Measurements from ENCODE around the gene PRIM1.

PRIM1 gene

GRCh38 chr12:56785141-56785865 lies 33.2 kb upstream of the PRIM1 start:
- FAIRE-seq (no peak), DNase-seq (ENCODE audit: insufficient read length, low spot score) (no peak)
- no peak for TF ChIP-seq CTCF (IDR thresholded peaks at IDR 0.05; ENCODE audit: insufficient read depth, missing control alignments)

- no peak for TF ChIP-seq CTCF (IDR thresholded peaks at IDR 0.05; ENCODE audit: insufficient read depth, missing control alignments)
- DNase-seq (ENCODE audit: insufficient read length, low spot score) (no peak), FAIRE-seq (no peak)
Observed at GRCh38 chr12:56781726-56782125, 29.6 kb upstream of the PRIM1 start.

GRCh38 chr12:56778756-56779155 lies 26.6 kb upstream of the PRIM1 start:
- no peak for TF ChIP-seq CTCF (IDR thresholded peaks at IDR 0.05; ENCODE audit: insufficient read depth, missing control alignments)
- no peak for FAIRE-seq
- no peak for DNase-seq (ENCODE audit: insufficient read length, low spot score)

GRCh38 chr12:56776654-56777053 lies 24.5 kb upstream of the PRIM1 start:
- no peak for FAIRE-seq
- DNase-seq (ENCODE audit: insufficient read length, low spot score) = no peak

GRCh38 chr12:56775638-56776037 lies 23.5 kb upstream of the PRIM1 start:
- no peak for TF ChIP-seq CTCF (IDR thresholded peaks at IDR 0.05; ENCODE audit: insufficient read depth, missing control alignments)
- no peak for FAIRE-seq

More at GRCh38 chr12:56776654-56777053, 24.5 kb upstream of the PRIM1 start:
- TF ChIP-seq CTCF (IDR thresholded peaks at IDR 0.05; ENCODE audit: insufficient read depth, missing control alignments) = no peak

GRCh38 chr12:56773113-56773512 lies 21.0 kb upstream of the PRIM1 start:
- no peak for TF ChIP-seq CTCF (IDR thresholded peaks at IDR 0.05; ENCODE audit: insufficient read depth, missing control alignments)
- FAIRE-seq = no peak
- no peak for DNase-seq (ENCODE audit: insufficient read length, low spot score)

More at GRCh38 chr12:56775638-56776037, 23.5 kb upstream of the PRIM1 start:
- no peak for DNase-seq (ENCODE audit: insufficient read length, low spot score)

- FAIRE-seq (no peak), DNase-seq (ENCODE audit: insufficient read length, low spot score) (no peak)
- no peak for TF ChIP-seq CTCF (IDR thresholded peaks at IDR 0.05; ENCODE audit: insufficient read depth, missing control alignments)
Observed at GRCh38 chr12:56772625-56773024, 20.5 kb upstream of the PRIM1 start.
